ENCODE data around the gene FAM200A. TPM values are rescaled to one million over a fixed set of nuclear protein-coding genes. Genes with fewer than 3 reads are reported as not detected.

FAM200A gene
- total RNA-seq, 1 experiment from 2014 or later: 5.2 TPM

- H3K36me3 Mint-ChIP-seq (ENCODE audit: insufficient read depth, unreplicated experiment): peaks cover 71% of the 10 kb centered on the region
- H3K27me3 Mint-ChIP-seq (ENCODE audit: insufficient read depth, unreplicated experiment): no peaks in the 10 kb centered on the region
- POLR2A ChIA-PET: no interaction called here
- CTCF ChIA-PET: no interaction called here
- H3K4me1 Mint-ChIP-seq (ENCODE audit: low read depth, unreplicated experiment): no peaks in the 10 kb centered on the region
- no peak for TF ChIP-seq CTCF (IDR thresholded peaks at IDR 0.05; ENCODE audit: insufficient read depth in 1 of 2, low read depth in 1 of 2, low read length in 1 of 2, severe bottlenecking in 1 of 2, unreplicated experiment in 1 of 2)
- no peaks in the 10 kb centered on the region for H3K27me3 ChIP-seq (replicated peaks; ENCODE audit: control insufficient read depth, insufficient read depth, low read length)
- H3K36me3 ChIP-seq (ENCODE audit: control insufficient read depth, insufficient read depth, low read length): peaks cover 11% of the 10 kb centered on the region
- H3K9me3 ChIP-seq: peaks cover 24% of the 10 kb centered on the region
- H3K4me3 Mint-ChIP-seq (ENCODE audit: unreplicated experiment): no peak overlapping the region
- no peaks in the 10 kb centered on the region for H3K4me1 ChIP-seq
- H3K27ac Mint-ChIP-seq (ENCODE audit: unreplicated experiment): no peak overlapping the region
- no TSS peak for BruUV-seq (replicated peaks)
- DNase-seq: no peak
- peaks cover 31% of the 10 kb centered on the region for H3K9me3 Mint-ChIP-seq (ENCODE audit: unreplicated experiment)
- intact Hi-C loops (cut with micrococcal nuclease; ENCODE audit: unreplicated experiment): no loop called here
- no peak overlapping the region for H3K4me3 ChIP-seq (ENCODE audit: low read depth, low read length)
Measured at GRCh38 chr7:99531354-99531765, 20.6 kb downstream of the FAM200A start.

GRCh38 chr7:99525713-99526440, 26.0 kb downstream of the FAM200A start:
- Histone ChIP-seq H3K9me3 (peaks cover 10% of the 10 kb centered on the region), H3K4me1 (no peaks in the 10 kb centered on the region), H3K36me3 (ENCODE audit: control insufficient read depth, insufficient read depth, low read length) (peaks cover 6% of the 10 kb centered on the region), H3K4me3 (ENCODE audit: low read depth, low read length) (no peak overlapping the region), H3K27me3 (replicated peaks; ENCODE audit: control insufficient read depth, insufficient read depth, low read length) (no peaks in the 10 kb centered on the region)
- no TSS peak for BruUV-seq (replicated peaks)
- Mint-ChIP-seq H3K27ac (ENCODE audit: unreplicated experiment) (no peak overlapping the region), H3K4me3 (ENCODE audit: unreplicated experiment) (no peak overlapping the region), H3K4me1 (ENCODE audit: low read depth, unreplicated experiment) (no peaks in the 10 kb centered on the region), H3K9me3 (ENCODE audit: unreplicated experiment) (peaks cover 10% of the 10 kb centered on the region), H3K36me3 (ENCODE audit: insufficient read depth, unreplicated experiment) (peaks cover 69% of the 10 kb centered on the region), H3K27me3 (ENCODE audit: insufficient read depth, unreplicated experiment) (no peaks in the 10 kb centered on the region)
- intact Hi-C loops (cut with micrococcal nuclease; ENCODE audit: unreplicated experiment): loop anchor here (1.0 to 10.0 kb wide), 2 partner anchors 59 to 90 kb away; partner anchors contain the start of gene ZSCAN25
- peak in 1 of 2 experiments; percentile 47 for DNase-seq
- CTCF ChIA-PET: interaction anchor here (0.6 to 1.2 kb wide), 13 partner anchors 9 to 393 kb away, joined by 3 to 9 read pairs (median 3); partner anchors contain the start of genes TRIM4, ZNF655 and ZSCAN25
- peak; percentile 29 to 54 for TF ChIP-seq CTCF (IDR thresholded peaks at IDR 0.05; ENCODE audit: insufficient read depth in 1 of 2, low read depth in 1 of 2, low read length in 1 of 2, severe bottlenecking in 1 of 2, unreplicated experiment in 1 of 2)
- POLR2A ChIA-PET: interaction anchor here (1.0 kb wide), 1 partner anchor 91 kb away, joined by 4 read pairs; the partner anchor contains the start of gene ZSCAN25

GRCh38 chr7:99521399-99521798, 30.5 kb downstream of the FAM200A start:
- no peak for TF ChIP-seq CTCF (IDR thresholded peaks at IDR 0.05; ENCODE audit: insufficient read depth in 1 of 2, low read depth in 1 of 2, low read length in 1 of 2, severe bottlenecking in 1 of 2, unreplicated experiment in 1 of 2)
- ChIA-PET POLR2A (no interaction called here), CTCF (no interaction called here)
- Mint-ChIP-seq H3K27me3 (ENCODE audit: insufficient read depth, unreplicated experiment) (no peaks in the 10 kb centered on the region), H3K9me3 (ENCODE audit: unreplicated experiment) (no peaks in the 10 kb centered on the region), H3K4me3 (ENCODE audit: unreplicated experiment) (no peak overlapping the region), H3K4me1 (ENCODE audit: low read depth, unreplicated experiment) (no peaks in the 10 kb centered on the region), H3K36me3 (ENCODE audit: insufficient read depth, unreplicated experiment) (peaks cover 44% of the 10 kb centered on the region), H3K27ac (ENCODE audit: unreplicated experiment) (no peak overlapping the region)
- Histone ChIP-seq H3K4me1 (no peaks in the 10 kb centered on the region), H3K27me3 (replicated peaks; ENCODE audit: control insufficient read depth, insufficient read depth, low read length) (no peaks in the 10 kb centered on the region), H3K9me3 (no peaks in the 10 kb centered on the region), H3K4me3 (ENCODE audit: low read depth, low read length) (no peak overlapping the region), H3K36me3 (ENCODE audit: control insufficient read depth, insufficient read depth, low read length) (no peaks in the 10 kb centered on the region; the same call in none of the 2 replicates)
- DNase-seq: no peak
- intact Hi-C loops (cut with micrococcal nuclease; ENCODE audit: unreplicated experiment): loop anchor here (10.0 kb wide), 1 partner anchor 63 kb away; no protein-coding TSS in a partner anchor
- BruUV-seq (replicated peaks): no TSS peak

Measured in Caco-2 (cell line).